SK-N-SH (cell line): ENCODE data around the gene PRRT2. TPM values are rescaled to one million over a fixed set of nuclear protein-coding genes. Genes with fewer than 3 reads are reported as not detected.

ENCODE experiments used
- CTCF ChIA-PET: fragments of 300-600, 350-600 bp; formaldehyde crosslinking; extraction: SDS; loops from one replicate; lab custom pipeline; 2021; lab: Yijun Ruan, JAX
- POLR2A ChIA-PET: fragments of 350-600 bp; sonication (Branson Sonifier 250); formaldehyde crosslinking; extraction: SDS; loops from one replicate; lab custom pipeline; 2020; ENCODE audit warnings: antibody characterized with exemption, inconsistent platforms; lab: Yijun Ruan, JAX
- DNase-seq: peaks from one replicate; pipeline ENCODE4 v3.0.0; 2012
- H2AFZ ChIP-seq: fragments of 200-600 bp; sonication (generic); 2 replicates; pipeline ENCODE4 v1.8.1; 2016; ENCODE audit warnings: antibody characterized with exemption, mild to moderate bottlenecking, low read depth
- H3F3A ChIP-seq: fragments of 200-600 bp; sonication (generic); replicated peaks from 2 replicates; pipeline ENCODE3; 2016; ENCODE audit warnings: antibody characterized with exemption, mild to moderate bottlenecking; ENCODE audit not compliant: insufficient read depth
- H3K27ac ChIP-seq, 2 experiments: fragments of 200-500 bp in 1 of 2; fragments of 200-600 bp in 1 of 2; sonication (Bioruptor generic) in 1 of 2; sonication (generic), shearing (Covaris generic) in 1 of 2; 2 replicates each; pipeline versions ENCODE4 v1.5.1 to v1.6.1; 2014 to 2016; ENCODE audit warnings: low read depth in 2 of 2, inconsistent platforms in 1 of 2, low read length in 1 of 2, mild to moderate bottlenecking in 1 of 2, mixed read lengths in 1 of 2
- H3K27me3 ChIP-seq: fragments of 200-600 bp; sonication (generic), shearing (Covaris generic); 2 replicates; pipeline ENCODE4 v1.6.1; 2016; ENCODE audit warnings: mixed run types; ENCODE audit not compliant: insufficient read depth
- H3K36me3 ChIP-seq, 2 experiments: fragments of 200-500 bp in 1 of 2; fragments of 200-600 bp in 1 of 2; sonication (Bioruptor generic) in 1 of 2; sonication (generic) in 1 of 2; replicated peaks in 1 of 2; 2 replicates each; pipeline versions ENCODE3 to v1.5.1; 2014 to 2016; ENCODE audit warnings: low read length in 1 of 2, mild to moderate bottlenecking in 1 of 2; ENCODE audit not compliant: insufficient read depth in 2 of 2, control insufficient read depth in 1 of 2
- H3K4me1 ChIP-seq, 2 experiments: fragments of 200-500 bp in 1 of 2; fragments of 200-600 bp in 1 of 2; sonication (Bioruptor generic) in 1 of 2; sonication (generic), shearing (Covaris generic) in 1 of 2; 2 replicates each; pipeline versions ENCODE4 v1.5.1 to v1.6.1; 2014 to 2016; ENCODE audit warnings: low read depth in 1 of 2, low read length in 1 of 2, mixed run types in 1 of 2; ENCODE audit not compliant: insufficient read depth in 2 of 2, control insufficient read depth in 1 of 2
- H3K4me2 ChIP-seq: fragments of 200-600 bp; sonication (generic), shearing (Covaris generic); 2 replicates; pipeline ENCODE4 v1.6.1; 2017; ENCODE audit warnings: mixed run types
- H3K4me3 ChIP-seq, 2 experiments: fragments of 200-500 bp in 1 of 2; fragments of 200-600 bp in 1 of 2; sonication (Bioruptor generic) in 1 of 2; sonication (generic), shearing (Covaris generic) in 1 of 2; 2 replicates each; pipeline versions ENCODE4 v1.5.1 to v1.8.1; 2014 to 2016; ENCODE audit warnings: low read depth in 2 of 2, inconsistent platforms in 1 of 2, low read length in 1 of 2, mild to moderate bottlenecking in 1 of 2, mixed read lengths in 1 of 2, moderate library complexity in 1 of 2
- H3K79me2 ChIP-seq: fragments of 200-600 bp; sonication (generic); 2 replicates; pipeline ENCODE4 v1.8.1; 2017; ENCODE audit warnings: mild to moderate bottlenecking; ENCODE audit not compliant: insufficient read depth
- H3K9ac ChIP-seq: fragments of 200-600 bp; sonication (generic); 2 replicates; pipeline ENCODE4 v1.6.1; 2017; ENCODE audit warnings: mixed run types
- H3K9me2 ChIP-seq: fragments of 200-600 bp; sonication (generic); 2 replicates; pipeline ENCODE4 v1.6.1; 2017; ENCODE audit warnings: mixed run types
- H3K9me3 ChIP-seq: fragments of 200-600 bp; sonication (generic); 2 replicates; pipeline ENCODE4 v1.6.1; 2017; ENCODE audit warnings: mixed run types, mild to moderate bottlenecking, moderate library complexity
- H4K20me1 ChIP-seq: fragments of 200-600 bp; sonication (generic); 2 replicates; pipeline ENCODE4 v1.6.1; 2017; ENCODE audit warnings: mild to moderate bottlenecking, mixed run types; ENCODE audit not compliant: insufficient read depth
- CHD2 ChIP-seq: fragments of 150-350 bp; IDR thresholded peaks from 2 replicates; pipeline ENCODE4 v1.6.1; 2018; ENCODE audit warnings: low read length; ENCODE audit not compliant: partially characterized antibody
- CTCF ChIP-seq: fragments of 200-600 bp; sonication (generic); IDR thresholded peaks from 2 replicates; pipeline ENCODE4 v1.6.1; 2017; ENCODE audit warnings: antibody characterized with exemption, mild to moderate bottlenecking, moderate library complexity
- EZH2phosphoT487 ChIP-seq: fragments of 200-600 bp; sonication (generic); IDR thresholded peaks from 2 replicates; pipeline ENCODE4 v1.6.1; 2017; ENCODE audit warnings: low read depth, mixed run types, mild to moderate bottlenecking, antibody characterized with exemption, moderate library complexity, borderline replicate concordance
- FOXJ3 ChIP-seq: sonication (generic); formaldehyde crosslinking; IDR thresholded peaks from 2 replicates; pipeline ENCODE4 v1.5.1; 2020; ENCODE audit warnings: mild to moderate bottlenecking, missing genetic modification reagents
- GATA2 ChIP-seq: sonication (generic); formaldehyde crosslinking; IDR thresholded peaks from 2 replicates; pipeline ENCODE4 v1.5.0; 2020; ENCODE audit warnings: mild to moderate bottlenecking, missing genetic modification reagents
- IRF3 ChIP-seq: fragments of 150-350 bp; IDR thresholded peaks from 2 replicates; pipeline ENCODE4 v1.6.1; 2016; ENCODE audit warnings: mild to moderate bottlenecking, low read depth, low read length
- JUND ChIP-seq: IDR thresholded peaks from 2 replicates; pipeline ENCODE4 v1.4.0; 2012
- MEF2A ChIP-seq: IDR thresholded peaks from 2 replicates; pipeline ENCODE4 v1.4.0; 2012; ENCODE audit warnings: low read depth, borderline replicate concordance
- NRF1 ChIP-seq: IDR thresholded peaks from 2 replicates; pipeline ENCODE4 v1.6.1; 2012; ENCODE audit warnings: low read depth, mild to moderate bottlenecking, low read length
- RFX5 ChIP-seq: IDR thresholded peaks from 2 replicates; pipeline ENCODE4 v1.6.1; 2012; ENCODE audit warnings: mild to moderate bottlenecking, improper control_type of control experiment, low read length
- RXRA ChIP-seq: IDR thresholded peaks from 2 replicates; pipeline ENCODE4 v1.4.0; 2012; ENCODE audit warnings: low read depth, mild to moderate bottlenecking, borderline replicate concordance
- TAF1 ChIP-seq: IDR thresholded peaks from 2 replicates; pipeline ENCODE4 v1.6.1; 2012; ENCODE audit warnings: low read depth, mild to moderate bottlenecking, low read length, moderate library complexity, borderline replicate concordance
- TCF12 ChIP-seq: IDR thresholded peaks from 2 replicates; pipeline ENCODE4 v1.4.0; 2012
- TEAD4 ChIP-seq: IDR thresholded peaks from 2 replicates; pipeline ENCODE4 v1.4.0; 2012; ENCODE audit warnings: mild to moderate bottlenecking, borderline replicate concordance; ENCODE audit not compliant: insufficient read depth
- WGBS: methylation state at CpG from one replicate; pipeline ENCODE4 v1.1.6; 2017; ENCODE audit warnings: low lambda C conversion rate; 5-methylcytosine and 5-hydroxymethylcytosine counted together
- polyA plus RNA-seq, 3 experiments: library from polyadenylated mRNA; depleted of rRNA; stranded (reverse); fragments of >200 nt; gene quantifications; 2 replicates each; pipeline ENCODE4 v1.2.3, GENCODE V29; 2012
- TF ChIP-seq, protein P1 (sequence below): IDR thresholded peaks from 2 replicates; pipeline ENCODE4 v1.4.0; 2012; ENCODE audit warnings: low read depth, borderline replicate concordance

PRRT2 gene
- polyA plus RNA-seq, 1 of the 3 experiments (the other 2 are of a cell fraction), result 28.1 TPM

- no peak for DNase-seq
- Histone ChIP-seq H3K9me2 (no peaks in the 10 kb centered on the region), H4K20me1 (peaks cover 15% of the 10 kb centered on the region), H3K9me3 (no peaks in the 10 kb centered on the region), H3K4me1 (peaks cover 44 to 67% of the 10 kb centered on the region in 2 experiments), H3F3A (peaks cover 42% of the 10 kb centered on the region), H3K9ac (peak overlapping the region; percentile 18; the same call in 1 of the 2 replicates), H3K79me2 (peaks cover 65% of the 10 kb centered on the region), H3K27ac (peak overlapping the region; percentile 87 to 97), H2AFZ (no peak overlapping the region), H3K4me3 (peak overlapping the region in 1 of 2 experiments; percentile 16; a peak in 2 of 4 replicates), H3K4me2 (peak overlapping the region; percentile 97), H3K36me3 (peaks cover 13 to 18% of the 10 kb centered on the region in 2 experiments), H3K27me3 (no peaks in the 10 kb centered on the region)
- no peak for TF ChIP-seq NRF1
- TF ChIP-seq MEF2A, result no peak
- TF ChIP-seq IRF3, result no peak
- no peak for TF ChIP-seq TCF12
- no peak for TF ChIP-seq FOXJ3
- TF ChIP-seq EZH2phosphoT487, result no peak
- TF ChIP-seq TEAD4, result no peak
- no peak for TF ChIP-seq RFX5
- TF ChIP-seq TAF1, result no peak
- no peak for TF ChIP-seq GATA2 (CRISPR knock-in tag)
- TF ChIP-seq JUND, result no peak
- TF ChIP-seq CHD2, result no peak
- no peak for TF ChIP-seq CTCF
- TF ChIP-seq, protein P1, sequence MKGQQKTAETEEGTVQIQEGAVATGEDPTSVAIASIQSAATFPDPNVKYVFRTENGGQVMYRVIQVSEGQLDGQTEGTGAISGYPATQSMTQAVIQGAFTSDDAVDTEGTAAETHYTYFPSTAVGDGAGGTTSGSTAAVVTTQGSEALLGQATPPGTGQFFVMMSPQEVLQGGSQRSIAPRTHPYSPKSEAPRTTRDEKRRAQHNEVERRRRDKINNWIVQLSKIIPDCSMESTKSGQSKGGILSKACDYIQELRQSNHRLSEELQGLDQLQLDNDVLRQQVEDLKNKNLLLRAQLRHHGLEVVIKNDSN, result no peak
- TF ChIP-seq RXRA, result no peak
- CTCF ChIA-PET, result interaction anchor here (1.1 to 1.4 kb wide), 2 partner anchors 41 to 222 kb away, joined by 4 to 5 read pairs; no protein-coding TSS in a partner anchor
- 49% methylated on average over 13 of the region's 23 CpGs for WGBS
- POLR2A ChIA-PET, result interaction anchor here (0.7 kb wide), 1 partner anchor 218 kb away, joined by 3 read pairs; no protein-coding TSS in a partner anchor
Measured at GRCh38 chr16:29809850-29810698, 1.9 kb upstream of the PRRT2 start.
